PFSK-1 (cell line): Measurements from ENCODE around the gene NEDD4L.

Source experiments
- FOXP2 ChIP-seq: optimal IDR thresholded peaks from 2 replicates; pipeline ENCODE3; 2011; ENCODE audit warnings: borderline replicate concordance, control low read depth, inconsistent platforms; ENCODE audit not compliant: insufficient read depth; ENCODE audit errors: extremely low read length, extremely low read depth
- POLR2AphosphoS5 ChIP-seq: IDR thresholded peaks from 2 replicates; pipeline ENCODE4 v1.6.1; 2012; ENCODE audit warnings: low read depth, mild to moderate bottlenecking, control low read depth, low read length, moderate library complexity
- SIN3A ChIP-seq: IDR thresholded peaks from 2 replicates; pipeline ENCODE4 v1.6.1; 2012; ENCODE audit warnings: mild to moderate bottlenecking, low read length, moderate library complexity, borderline replicate concordance; ENCODE audit not compliant: insufficient read depth
- TAF1 ChIP-seq: IDR thresholded peaks from 2 replicates; pipeline ENCODE4 v1.6.1; 2012; ENCODE audit warnings: low read length, control low read depth, borderline replicate concordance; ENCODE audit not compliant: insufficient read depth
- TF ChIP-seq, protein P1 (sequence below), 2 experiments: IDR thresholded peaks; 2 replicates each; pipeline versions ENCODE4 v1.6.1 to v1.8.0; 2011 to 2012; ENCODE audit warnings: low read depth in 2 of 2, low read length in 2 of 2, control low read depth in 1 of 2, inconsistent platforms in 1 of 2, mild to moderate bottlenecking in 1 of 2, moderate library complexity in 1 of 2; ENCODE audit not compliant: insufficient read depth in 1 of 2

Gene NEDD4L

GRCh38 chr18:58191626-58192025 lies 147.6 kb downstream of the NEDD4L start:
- TF ChIP-seq TAF1, result no peak
- TF ChIP-seq, protein P1, sequence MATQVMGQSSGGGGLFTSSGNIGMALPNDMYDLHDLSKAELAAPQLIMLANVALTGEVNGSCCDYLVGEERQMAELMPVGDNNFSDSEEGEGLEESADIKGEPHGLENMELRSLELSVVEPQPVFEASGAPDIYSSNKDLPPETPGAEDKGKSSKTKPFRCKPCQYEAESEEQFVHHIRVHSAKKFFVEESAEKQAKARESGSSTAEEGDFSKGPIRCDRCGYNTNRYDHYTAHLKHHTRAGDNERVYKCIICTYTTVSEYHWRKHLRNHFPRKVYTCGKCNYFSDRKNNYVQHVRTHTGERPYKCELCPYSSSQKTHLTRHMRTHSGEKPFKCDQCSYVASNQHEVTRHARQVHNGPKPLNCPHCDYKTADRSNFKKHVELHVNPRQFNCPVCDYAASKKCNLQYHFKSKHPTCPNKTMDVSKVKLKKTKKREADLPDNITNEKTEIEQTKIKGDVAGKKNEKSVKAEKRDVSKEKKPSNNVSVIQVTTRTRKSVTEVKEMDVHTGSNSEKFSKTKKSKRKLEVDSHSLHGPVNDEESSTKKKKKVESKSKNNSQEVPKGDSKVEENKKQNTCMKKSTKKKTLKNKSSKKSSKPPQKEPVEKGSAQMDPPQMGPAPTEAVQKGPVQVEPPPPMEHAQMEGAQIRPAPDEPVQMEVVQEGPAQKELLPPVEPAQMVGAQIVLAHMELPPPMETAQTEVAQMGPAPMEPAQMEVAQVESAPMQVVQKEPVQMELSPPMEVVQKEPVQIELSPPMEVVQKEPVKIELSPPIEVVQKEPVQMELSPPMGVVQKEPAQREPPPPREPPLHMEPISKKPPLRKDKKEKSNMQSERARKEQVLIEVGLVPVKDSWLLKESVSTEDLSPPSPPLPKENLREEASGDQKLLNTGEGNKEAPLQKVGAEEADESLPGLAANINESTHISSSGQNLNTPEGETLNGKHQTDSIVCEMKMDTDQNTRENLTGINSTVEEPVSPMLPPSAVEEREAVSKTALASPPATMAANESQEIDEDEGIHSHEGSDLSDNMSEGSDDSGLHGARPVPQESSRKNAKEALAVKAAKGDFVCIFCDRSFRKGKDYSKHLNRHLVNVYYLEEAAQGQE (IDR thresholded peaks at IDR 0.05; ENCODE audit: insufficient read depth in 1 of 2, low read depth in 2 of 2, low read length in 2 of 2), result no peak
- TF ChIP-seq SIN3A, result no peak
- no peak for TF ChIP-seq POLR2AphosphoS5
- no peak for TF ChIP-seq FOXP2

- TF ChIP-seq, protein P1 (IDR thresholded peaks at IDR 0.05; ENCODE audit: insufficient read depth in 1 of 2, low read depth in 2 of 2, low read length in 2 of 2), result no peak
- TF ChIP-seq SIN3A (no peak), POLR2AphosphoS5 (no peak), TAF1 (no peak), FOXP2 (no peak)
Measured at GRCh38 chr18:58192519-58192918, 148.5 kb downstream of the NEDD4L start.

GRCh38 chr18:58194028-58194427 lies 150.0 kb downstream of the NEDD4L start:
- TF ChIP-seq TAF1 (no peak), SIN3A (no peak), POLR2AphosphoS5 (no peak), FOXP2 (no peak)
- TF ChIP-seq, protein P1 (IDR thresholded peaks at IDR 0.05; ENCODE audit: insufficient read depth in 1 of 2, low read depth in 2 of 2, low read length in 2 of 2), result no peak

GRCh38 chr18:58195278-58195765 lies 151.3 kb downstream of the NEDD4L start:
- no peak for TF ChIP-seq SIN3A
- TF ChIP-seq FOXP2, result no peak
- no peak for TF ChIP-seq TAF1
- TF ChIP-seq, protein P1 (IDR thresholded peaks at IDR 0.05; ENCODE audit: insufficient read depth in 1 of 2, low read depth in 2 of 2, low read length in 2 of 2), result no peak
- TF ChIP-seq POLR2AphosphoS5, result no peak

GRCh38 chr18:58196164-58196563 lies 152.1 kb downstream of the NEDD4L start:
- TF ChIP-seq FOXP2 (no peak), SIN3A (no peak), TAF1 (no peak), POLR2AphosphoS5 (no peak)
- TF ChIP-seq, protein P1 (IDR thresholded peaks at IDR 0.05; ENCODE audit: insufficient read depth in 1 of 2, low read depth in 2 of 2, low read length in 2 of 2), result no peak
